ENCODE results near the gene HIVEP3. TPM values are rescaled to one million over a fixed set of nuclear protein-coding genes. Genes with fewer than 3 reads are reported as not detected.

HIVEP3 gene
- total RNA-seq, 1 experiment from 2014 or later, result 6.0 TPM

DNA sequence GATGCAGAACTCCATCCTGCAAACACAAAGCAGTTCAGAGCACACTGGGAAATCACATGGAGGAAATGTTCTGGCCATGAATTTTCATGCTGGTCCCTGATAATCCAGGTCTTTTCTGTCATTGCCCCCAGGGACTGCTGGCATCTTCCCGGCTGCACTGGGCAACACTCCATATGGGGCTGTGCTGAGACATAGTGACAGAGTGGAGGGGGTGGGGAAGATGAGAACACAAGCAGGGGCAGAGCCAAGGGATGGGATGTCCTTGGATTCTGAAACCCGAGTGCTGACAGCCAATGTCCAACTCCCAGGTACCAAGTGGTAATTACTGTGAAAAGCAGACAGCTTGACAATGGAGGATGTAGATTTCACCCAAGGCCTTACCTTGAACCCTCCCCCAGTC, 185.7 kb downstream of the HIVEP3 start:
- in situ Hi-C loops (cut with HindIII; ENCODE audit: low pct_unique_long_range_greater_than_20kb, low sequenced_read_pairs) (no loop called here), intact Hi-C loops (cut with micrococcal nuclease; ENCODE audit: unreplicated experiment) (no loop called here)
- no peaks in the 10 kb centered on the region for H3K4me1 ChIP-seq (ENCODE audit: control insufficient read depth, insufficient read depth, low read length)
- H3K9me3 ChIP-seq (ENCODE audit: control insufficient read depth, insufficient read depth, low read depth, low read length), result no peaks in the 10 kb centered on the region
- DNase-seq (ENCODE audit: low read depth, low spot score), result no peak
- BruUV-seq (replicated peaks), result no TSS peak
- H3K27ac ChIP-seq (ENCODE audit: low read length), result no peak overlapping the region
- no peak for TF ChIP-seq TCF7L2 (IDR thresholded peaks at IDR 0.05; ENCODE audit: low read depth, low read length)
- TF ChIP-seq, protein P1, sequence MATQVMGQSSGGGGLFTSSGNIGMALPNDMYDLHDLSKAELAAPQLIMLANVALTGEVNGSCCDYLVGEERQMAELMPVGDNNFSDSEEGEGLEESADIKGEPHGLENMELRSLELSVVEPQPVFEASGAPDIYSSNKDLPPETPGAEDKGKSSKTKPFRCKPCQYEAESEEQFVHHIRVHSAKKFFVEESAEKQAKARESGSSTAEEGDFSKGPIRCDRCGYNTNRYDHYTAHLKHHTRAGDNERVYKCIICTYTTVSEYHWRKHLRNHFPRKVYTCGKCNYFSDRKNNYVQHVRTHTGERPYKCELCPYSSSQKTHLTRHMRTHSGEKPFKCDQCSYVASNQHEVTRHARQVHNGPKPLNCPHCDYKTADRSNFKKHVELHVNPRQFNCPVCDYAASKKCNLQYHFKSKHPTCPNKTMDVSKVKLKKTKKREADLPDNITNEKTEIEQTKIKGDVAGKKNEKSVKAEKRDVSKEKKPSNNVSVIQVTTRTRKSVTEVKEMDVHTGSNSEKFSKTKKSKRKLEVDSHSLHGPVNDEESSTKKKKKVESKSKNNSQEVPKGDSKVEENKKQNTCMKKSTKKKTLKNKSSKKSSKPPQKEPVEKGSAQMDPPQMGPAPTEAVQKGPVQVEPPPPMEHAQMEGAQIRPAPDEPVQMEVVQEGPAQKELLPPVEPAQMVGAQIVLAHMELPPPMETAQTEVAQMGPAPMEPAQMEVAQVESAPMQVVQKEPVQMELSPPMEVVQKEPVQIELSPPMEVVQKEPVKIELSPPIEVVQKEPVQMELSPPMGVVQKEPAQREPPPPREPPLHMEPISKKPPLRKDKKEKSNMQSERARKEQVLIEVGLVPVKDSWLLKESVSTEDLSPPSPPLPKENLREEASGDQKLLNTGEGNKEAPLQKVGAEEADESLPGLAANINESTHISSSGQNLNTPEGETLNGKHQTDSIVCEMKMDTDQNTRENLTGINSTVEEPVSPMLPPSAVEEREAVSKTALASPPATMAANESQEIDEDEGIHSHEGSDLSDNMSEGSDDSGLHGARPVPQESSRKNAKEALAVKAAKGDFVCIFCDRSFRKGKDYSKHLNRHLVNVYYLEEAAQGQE (IDR thresholded peaks at IDR 0.05; ENCODE audit: insufficient read depth in 1 of 2, low read depth in 2 of 2, low read length in 1 of 2), result no peak
- TF ChIP-seq POLR2AphosphoS5 (IDR thresholded peaks at IDR 0.05; ENCODE audit: low read depth, low read length), result no peak
- no peak for TF ChIP-seq SIN3A (IDR thresholded peaks at IDR 0.05; ENCODE audit: borderline replicate concordance, insufficient read depth, low read depth, low read length)
- no peak for TF ChIP-seq CTCF (IDR thresholded peaks at IDR 0.05)
- H3K27me3 ChIP-seq (ENCODE audit: control insufficient read depth, insufficient read depth, low read length), result no peaks in the 10 kb centered on the region
- ChIA-PET POLR2A (no interaction called here), CTCF (no interaction called here)
- no peaks in the 10 kb centered on the region for H3K36me3 ChIP-seq (ENCODE audit: control insufficient read depth, insufficient read depth, low read length)
- no peak overlapping the region for H3K4me3 ChIP-seq (ENCODE audit: low read depth in 2 of 2, low read length in 2 of 2)
- ATAC-seq, result no peak

- H3K4me3 ChIP-seq (ENCODE audit: low read depth in 2 of 2, low read length in 2 of 2), result no peak overlapping the region
- H3K4me1 ChIP-seq (ENCODE audit: control insufficient read depth, insufficient read depth, low read length), result no peaks in the 10 kb centered on the region
- BruUV-seq (replicated peaks), result no TSS peak
- no peaks in the 10 kb centered on the region for H3K27me3 ChIP-seq (ENCODE audit: control insufficient read depth, insufficient read depth, low read length)
- no peak overlapping the region for H3K27ac ChIP-seq (ENCODE audit: low read length)
- ATAC-seq (no peak), DNase-seq (ENCODE audit: low read depth, low spot score) (no peak)
- in situ Hi-C loops (cut with HindIII; ENCODE audit: low pct_unique_long_range_greater_than_20kb, low sequenced_read_pairs) (no loop called here), intact Hi-C loops (cut with micrococcal nuclease; ENCODE audit: unreplicated experiment) (no loop called here)
- TF ChIP-seq TCF7L2 (IDR thresholded peaks at IDR 0.05; ENCODE audit: low read depth, low read length), result no peak
- TF ChIP-seq SIN3A (IDR thresholded peaks at IDR 0.05; ENCODE audit: borderline replicate concordance, insufficient read depth, low read depth, low read length), result no peak
- TF ChIP-seq, protein P1 (IDR thresholded peaks at IDR 0.05; ENCODE audit: insufficient read depth in 1 of 2, low read depth in 2 of 2, low read length in 1 of 2), result no peak
- TF ChIP-seq CTCF (IDR thresholded peaks at IDR 0.05), result no peak
- TF ChIP-seq POLR2AphosphoS5 (IDR thresholded peaks at IDR 0.05; ENCODE audit: low read depth, low read length), result no peak
- no peaks in the 10 kb centered on the region for H3K9me3 ChIP-seq (ENCODE audit: control insufficient read depth, insufficient read depth, low read depth, low read length)
- POLR2A ChIA-PET, result no interaction called here
- CTCF ChIA-PET, result no interaction called here
- H3K36me3 ChIP-seq (ENCODE audit: control insufficient read depth, insufficient read depth, low read length), result no peaks in the 10 kb centered on the region
Observed at GRCh38 chr1:41731516-41732030, 187.1 kb downstream of the HIVEP3 start.

Measured in Panc1 (cell line).